ENCODE data around the gene GHR.
"Not testable (repeated sequence)": the region's sequence is repeated elsewhere in the genome, so short reads cannot be mapped to it uniquely, and the experiment has no call there.

The GHR gene

GRCh38 chr5:42572313-42572712 is 149.1 kb downstream of the GHR start:
- no peak for DNase-seq

GRCh38 chr5:42573386-42573785 is 150.1 kb downstream of the GHR start:
- no peak for DNase-seq

- not testable (repeated sequence) for DNase-seq
These were observed 152.7 kb downstream of the GHR start for GRCh38 chr5:42575914-42576313.

GRCh38 chr5:42578901-42579300 is 155.7 kb downstream of the GHR start:
- DNase-seq = not testable (repeated sequence)

DNA sequence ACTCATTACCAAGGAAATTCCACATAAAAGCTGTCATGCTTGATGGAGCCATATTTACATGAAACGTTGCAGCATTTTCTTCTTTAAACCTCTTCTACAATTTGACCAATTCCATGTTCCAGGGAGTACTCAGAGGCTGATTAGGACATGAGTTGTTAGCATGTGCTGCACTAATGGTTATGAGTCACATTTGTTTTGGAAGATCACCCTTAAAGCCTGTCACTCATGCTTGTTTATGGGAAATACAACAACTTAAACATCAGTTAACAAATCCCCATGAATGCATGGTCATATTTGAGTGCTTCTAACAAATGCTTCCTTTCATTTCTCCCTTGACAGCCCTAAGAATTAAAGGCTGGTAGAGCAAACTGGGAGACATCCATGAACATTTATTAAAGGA is 156.1 kb downstream of the GHR start:
- DNase-seq = no peak

DNA sequence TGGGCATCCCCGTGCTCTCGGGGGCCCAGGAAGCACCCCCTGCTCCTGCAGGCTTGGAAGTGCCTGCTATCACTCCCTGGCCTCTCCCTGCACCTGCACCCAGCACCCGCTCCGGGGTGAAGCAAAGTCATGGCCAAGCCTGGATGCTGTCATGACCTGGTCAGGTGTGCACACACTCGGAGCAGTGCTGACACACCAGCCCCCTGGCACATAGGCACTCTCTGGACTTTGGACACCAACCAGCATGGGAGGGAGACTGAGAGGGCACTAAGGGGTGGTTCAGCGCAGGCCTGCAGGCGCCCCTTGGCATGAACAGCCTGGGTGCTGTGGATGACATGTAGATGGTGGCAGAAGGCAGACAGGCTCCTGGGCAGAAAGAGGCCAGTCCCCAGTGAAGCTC is 158.6 kb downstream of the GHR start:
- no peak for DNase-seq

DNA sequence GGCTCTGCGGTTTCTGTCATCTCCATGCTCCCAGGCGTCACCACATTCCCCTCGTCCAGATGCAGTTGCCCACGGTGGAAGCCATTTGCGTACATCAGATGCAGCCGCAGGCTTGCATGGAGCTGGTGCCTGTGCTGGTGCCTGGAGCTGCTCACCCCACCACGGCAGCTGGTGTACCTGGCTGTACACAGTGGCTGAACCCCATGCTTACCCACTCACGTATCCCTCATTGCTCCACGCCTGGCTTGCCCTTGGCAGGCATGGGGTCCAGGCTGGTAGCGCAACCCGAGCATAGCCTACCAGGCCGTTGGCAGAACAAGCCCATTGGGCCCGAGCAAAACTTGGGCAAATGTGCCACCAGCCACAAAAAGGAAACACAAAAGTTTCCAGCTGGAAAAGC is 159.5 kb downstream of the GHR start:
- DNase-seq = no peak

- peak; percentile 2 for DNase-seq
These were observed 160.1 kb downstream of the GHR start for GRCh38 chr5:42583322-42583721.

DNA sequence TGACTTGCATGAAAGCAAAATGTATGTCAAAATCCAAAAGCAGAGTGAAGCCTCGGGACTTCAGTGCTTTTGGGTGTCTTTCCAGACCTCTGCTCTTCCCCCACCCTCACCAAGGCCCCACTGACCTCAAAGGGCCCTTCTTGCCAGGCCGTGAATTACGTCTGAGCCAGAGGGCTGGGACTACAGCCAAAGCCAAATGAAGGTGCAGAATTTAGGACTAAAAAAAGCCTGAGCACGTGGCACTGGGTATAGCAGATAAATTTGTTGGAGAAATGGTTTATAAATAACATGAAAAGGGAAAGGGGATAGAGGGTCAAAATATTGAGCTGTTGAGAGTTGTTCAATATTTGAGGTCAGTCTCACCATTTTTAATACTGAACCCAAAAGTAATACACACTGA is 163.4 kb downstream of the GHR start:
- DNase-seq = no peak

- DNase-seq = no peak
These were observed 164.0 kb downstream of the GHR start for GRCh38 chr5:42587096-42587723.

- DNase-seq = no peak
These were observed 167.3 kb downstream of the GHR start for GRCh38 chr5:42590566-42590965.

- DNase-seq = no peak
These were observed 167.8 kb downstream of the GHR start for GRCh38 chr5:42591015-42591414.

DNA sequence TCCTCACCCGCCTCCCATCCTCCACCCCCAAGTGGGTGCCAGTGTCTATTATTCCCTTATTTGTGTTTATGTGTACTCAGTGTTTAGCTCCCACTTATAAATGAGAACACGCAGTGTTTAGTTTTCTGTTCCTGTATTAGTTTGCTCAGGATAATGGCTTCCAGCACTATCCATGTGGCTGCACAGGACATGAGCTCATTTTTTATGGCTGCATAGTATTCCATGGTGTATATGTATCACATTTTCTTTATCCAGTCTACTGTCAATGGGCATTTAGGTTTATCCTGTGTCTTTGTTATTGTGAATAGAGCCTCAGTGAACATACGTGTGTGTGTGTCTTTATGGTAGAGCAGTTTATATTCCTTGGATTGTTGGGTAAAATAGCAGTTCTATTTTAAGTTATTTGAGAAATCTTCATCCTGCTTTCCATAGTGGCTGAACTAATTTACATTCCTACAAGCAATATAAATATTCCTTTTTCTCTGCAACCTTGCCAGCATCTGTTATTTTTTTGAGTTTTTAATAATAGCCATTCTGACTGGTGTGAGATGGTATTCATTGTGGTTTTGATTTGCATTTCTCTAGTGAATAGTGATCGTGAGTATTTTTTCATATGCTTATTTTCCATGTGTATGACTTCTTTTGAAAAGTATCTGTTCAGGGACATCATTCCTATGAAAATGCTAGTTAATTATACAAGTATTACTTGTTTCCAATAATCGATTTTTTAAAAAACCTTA is 169.3 kb downstream of the GHR start:
- DNase-seq = no peak

DNA sequence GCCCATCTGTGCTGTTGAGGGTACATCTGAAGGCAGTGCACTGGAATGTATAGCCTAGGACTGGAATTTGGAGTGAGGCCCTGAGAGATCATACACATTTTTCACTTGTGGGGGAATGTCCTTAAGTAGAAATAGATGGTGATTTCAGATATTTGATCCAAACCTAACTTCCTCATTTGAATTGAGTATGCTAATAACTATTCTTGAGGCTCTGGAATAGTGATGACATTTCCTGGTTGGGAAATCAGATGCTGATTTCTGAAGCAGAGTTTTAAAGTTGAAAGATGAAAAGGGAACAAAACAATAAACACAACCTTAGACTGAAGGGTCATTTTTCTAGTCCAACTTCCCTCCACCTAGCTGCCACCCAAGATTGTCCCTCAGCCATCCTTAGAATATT is 170.4 kb downstream of the GHR start:
- DNase-seq = no peak

DNA sequence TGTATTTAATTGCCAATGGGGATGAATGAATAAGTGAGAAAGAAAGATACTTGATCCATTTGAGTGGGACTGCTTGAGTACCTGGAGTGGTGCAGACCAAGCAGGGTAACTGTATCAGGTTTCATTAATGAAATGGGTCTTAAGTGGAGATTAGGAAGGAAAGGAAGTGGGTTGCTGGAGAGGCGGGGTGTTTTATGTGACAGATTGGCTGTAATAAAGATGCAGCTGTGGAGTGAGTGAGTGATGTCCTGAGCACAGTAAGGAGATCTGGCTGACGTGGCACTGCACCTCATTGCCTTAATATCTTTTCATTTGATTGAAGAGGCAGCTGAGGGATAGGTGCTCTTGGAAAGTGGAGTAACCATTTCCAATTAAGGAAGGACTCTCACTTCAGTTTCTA is 172.4 kb downstream of the GHR start:
- no peak for DNase-seq

DNA sequence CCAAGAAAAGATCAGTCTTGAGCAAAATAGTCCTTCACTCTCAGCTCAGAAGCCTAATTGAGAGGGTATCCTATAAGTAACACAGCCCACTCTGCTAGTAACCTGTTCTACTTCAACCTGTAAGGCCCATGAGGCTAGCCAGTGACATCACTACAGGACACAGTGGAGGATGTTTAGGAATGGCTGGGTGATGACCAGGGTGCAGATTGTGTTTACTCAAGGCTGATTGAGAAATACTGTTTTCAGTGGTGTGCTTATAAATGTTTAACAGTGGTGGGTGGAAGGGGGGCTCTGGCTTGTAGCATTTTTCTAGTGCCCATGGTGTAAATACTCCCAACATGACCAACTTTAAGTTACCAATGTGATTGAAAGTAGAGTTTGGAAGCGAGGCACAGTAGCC is 173.6 kb downstream of the GHR start:
- DNase-seq = no peak

- DNase-seq = no peak
These were observed 174.2 kb downstream of the GHR start for GRCh38 chr5:42597318-42597937.

DNA sequence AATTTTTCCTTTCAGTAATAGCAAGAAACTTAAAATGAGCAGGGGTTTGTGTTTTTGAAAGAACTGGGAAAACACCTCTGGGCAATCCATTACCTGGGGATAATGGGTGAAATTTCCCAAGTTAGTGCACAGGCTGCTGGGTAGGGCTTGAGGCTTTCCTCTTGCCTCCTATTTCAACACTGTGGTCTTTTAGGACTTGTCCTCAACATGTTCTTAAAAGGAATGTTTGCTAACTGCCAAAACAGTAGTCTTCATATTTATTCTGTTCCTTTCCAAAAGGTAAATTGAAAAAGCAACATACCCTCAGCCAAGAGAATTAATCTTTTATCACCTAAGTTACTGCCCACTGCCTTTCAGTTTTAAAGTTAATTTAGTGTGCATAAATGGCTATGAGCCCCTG is 175.1 kb downstream of the GHR start:
- DNase-seq = no peak

DNA sequence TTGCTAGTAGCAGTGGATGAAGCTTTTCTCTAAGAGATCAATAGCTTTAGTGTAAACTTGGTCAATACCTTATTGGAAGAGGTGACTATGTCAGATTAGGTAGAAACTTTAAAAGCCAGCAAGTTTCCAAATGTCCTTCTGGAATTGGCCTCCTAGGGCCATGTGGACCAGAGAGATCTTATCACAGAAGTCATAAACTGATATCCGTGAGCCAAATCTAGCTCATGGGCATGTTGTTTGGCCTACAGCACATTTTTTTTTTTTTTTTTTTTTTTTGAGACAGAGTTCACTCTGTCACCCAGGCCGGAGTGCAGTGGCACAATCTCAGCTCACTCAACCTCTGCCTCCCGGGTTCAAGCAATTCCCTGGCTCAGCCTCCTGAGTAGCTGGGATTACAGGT is 175.9 kb downstream of the GHR start:
- DNase-seq = no peak

DNA sequence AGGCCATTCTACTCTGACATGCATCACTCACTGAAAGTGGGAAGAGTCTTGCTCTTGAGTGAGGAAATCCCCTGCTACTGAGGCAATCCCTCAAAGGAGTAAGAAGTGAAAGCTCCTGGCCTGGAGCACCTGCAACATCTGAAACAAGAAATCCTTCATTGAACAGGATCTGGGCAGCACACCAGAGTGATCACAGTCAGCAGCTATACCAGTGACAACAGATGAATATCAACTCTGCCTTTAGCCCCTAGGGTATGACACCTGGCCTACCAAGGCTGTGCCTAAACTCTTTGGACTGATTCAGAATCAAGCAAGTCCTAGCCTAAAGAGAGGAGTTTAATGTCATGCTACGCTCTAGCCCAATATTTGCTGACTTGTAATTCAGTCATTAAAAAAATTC is 177.2 kb downstream of the GHR start:
- DNase-seq = no peak

GRCh38 chr5:42604171-42604711 is 181.0 kb downstream of the GHR start:
- no peak for DNase-seq

GRCh38 chr5:42605490-42605889 is 182.3 kb downstream of the GHR start:
- no peak for DNase-seq

DNA sequence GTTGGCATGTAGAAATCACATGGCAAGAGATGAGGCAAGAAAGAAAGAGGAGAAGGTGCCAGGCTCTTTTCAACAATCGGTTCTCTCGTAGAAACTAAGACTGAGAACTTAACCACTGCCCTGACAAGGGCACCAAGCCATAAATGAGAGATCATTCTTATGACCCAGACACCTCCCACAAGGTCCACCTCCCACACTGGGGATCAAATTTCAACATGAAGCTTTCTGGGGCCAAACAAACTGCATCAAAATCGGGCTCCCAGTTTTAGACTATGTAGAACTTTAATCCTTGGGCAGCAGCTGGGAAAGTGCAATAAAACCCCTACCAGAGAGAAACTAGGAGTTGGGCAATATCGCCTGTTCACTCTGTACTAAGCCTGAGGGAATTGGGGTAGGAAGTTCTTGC is 183.2 kb downstream of the GHR start:
- DNase-seq = no peak

DNA sequence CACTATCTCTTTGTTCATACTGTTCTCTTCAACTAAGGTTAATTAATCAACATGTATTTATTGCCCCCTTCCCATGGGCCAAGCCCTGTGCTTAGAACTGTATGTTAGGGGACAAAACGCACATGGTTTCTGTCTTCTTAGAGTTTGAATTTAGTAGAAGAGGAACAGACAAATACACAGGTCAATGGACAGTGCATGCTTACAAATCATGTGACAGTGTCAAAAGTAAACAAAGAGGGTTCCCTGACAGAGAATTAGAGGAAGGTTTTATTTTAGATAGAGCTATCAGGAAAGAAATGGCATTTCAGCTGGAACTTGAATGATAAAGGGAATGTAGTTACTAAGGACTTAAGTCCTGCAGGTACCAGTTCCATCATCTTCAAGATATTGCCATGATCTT is 188.2 kb downstream of the GHR start:
- no peak for DNase-seq

Measured in stimulated activated naive CD4-positive, alpha-beta T cell treated with Interleukin-2 at 50 U/mL for 16 hours (primary cell).